HepG2 (cell line): ENCODE measurements around the gene MNT. TPM values are rescaled to one million over a fixed set of nuclear protein-coding genes. Genes with fewer than 3 reads are reported as not detected.

Experiments
- ATAC-seq: fragments of 200-7000 bp; cut with Tn5 transposase; 3 replicates; pipeline ENCODE4 v1.9.1; 2020; ENCODE audit warnings: mild to moderate bottlenecking, moderate library complexity
- BruUV-seq: library from RNA; stranded (reverse); fragments of 400-500 nt; replicated peaks from 2 replicates; lab custom pipeline; 2021; lab: Mats Ljungman, UMichigan
- CTCF ChIA-PET: fragments of 300-600 bp; formaldehyde crosslinking; extraction: SDS; loops from one replicate; lab custom pipeline; 2021; ENCODE audit warnings: low total read pairs, inconsistent platforms, low intra/inter-chr PET ratio; lab: Yijun Ruan, JAX
- POLR2A ChIA-PET: fragments of 350-600 bp; sonication (Branson Sonifier 250); formaldehyde crosslinking; loops from one replicate; lab custom pipeline; 2020; ENCODE audit warnings: antibody characterized with exemption, inconsistent platforms; lab: Yijun Ruan, JAX
- DNase-seq: peaks from one replicate; pipeline ENCODE4 v3.0.0-alpha.2; 2015; ENCODE audit warnings: low spot score
- FAIRE-seq: peaks from 3 replicates; lab custom pipeline; 2011; peaks lifted over from hg19 to GRCh38; lab: Jason Lieb, UNC
- H2AFZ ChIP-seq: one replicate; pipeline ENCODE4 v1.6.1; 2011; ENCODE audit warnings: low read length, inconsistent platforms
- H3K27ac ChIP-seq: fragments of 300-600 bp; 3 replicates; pipeline ENCODE4 v1.8.0; 2011; ENCODE audit warnings: mixed run types, mild to moderate bottlenecking, mixed read lengths, low read length, inconsistent platforms; ENCODE audit not compliant: insufficient read depth; ENCODE audit errors: extremely low read length
- H3K27me3 ChIP-seq, 2 experiments: fragments of 200-600 bp in 1 of 2; 2 replicates in 1 of 2; 3 replicates in 1 of 2; pipeline versions ENCODE4 v1.6.0 to v1.8.0; 2011; ENCODE audit warnings: low read length in 2 of 2, mild to moderate bottlenecking in 2 of 2, moderate library complexity in 2 of 2, inconsistent platforms in 1 of 2; ENCODE audit not compliant: insufficient read depth in 2 of 2, control insufficient read depth in 1 of 2
- H3K36me3 ChIP-seq, 2 experiments: fragments of 200-600 bp in 1 of 2; replicated peaks in 1 of 2; 2 replicates in 1 of 2; 3 replicates in 1 of 2; pipeline versions ENCODE4 v1.5.1 to v1.8.0; 2011; ENCODE audit warnings: low read length in 2 of 2, inconsistent platforms in 1 of 2; ENCODE audit not compliant: insufficient read depth in 2 of 2, control insufficient read depth in 1 of 2
- H3K4me1 ChIP-seq: 2 replicates; pipeline ENCODE4 v1.5.1; 2012; ENCODE audit warnings: low read length, inconsistent platforms; ENCODE audit not compliant: insufficient read depth
- H3K4me2 ChIP-seq: 2 replicates; pipeline ENCODE4 v1.6.0; 2011; ENCODE audit warnings: low read depth, low read length, inconsistent platforms
- H3K4me3 ChIP-seq, 3 experiments: fragments of 200-600 bp in 1 of 3; sonication (generic), shearing (Covaris generic) in 1 of 3; replicated peaks in 1 of 3; 2 replicates each; pipeline ENCODE4 v1.5.1; 2011 to 2016; ENCODE audit warnings: low read length in 3 of 3, inconsistent platforms in 2 of 3, low read depth in 2 of 3, mild to moderate bottlenecking in 2 of 3, control low read depth in 1 of 3, mixed read lengths in 1 of 3; ENCODE audit not compliant: insufficient read depth in 1 of 3
- H3K79me2 ChIP-seq: one replicate; pipeline ENCODE4 v1.6.1; 2011; ENCODE audit warnings: low read length, inconsistent platforms; ENCODE audit not compliant: insufficient read depth
- H3K9ac ChIP-seq: 2 replicates; pipeline ENCODE4 v1.6.0; 2011; ENCODE audit warnings: mild to moderate bottlenecking, low read depth, low read length, inconsistent platforms; ENCODE audit not compliant: insufficient read depth
- H3K9me3 ChIP-seq: 2 replicates; pipeline ENCODE4 v1.5.1; 2012; ENCODE audit warnings: mild to moderate bottlenecking, low read length
- H4K20me1 ChIP-seq: 2 replicates; pipeline ENCODE4 v1.6.0; 2011; ENCODE audit warnings: inconsistent platforms, mild to moderate bottlenecking, low read length, moderate library complexity; ENCODE audit not compliant: insufficient read depth
- CHD4 ChIP-seq: fragments of 200-600 bp; sonication (generic); IDR thresholded peaks from 2 replicates; pipeline ENCODE4 v1.7.0; 2017; ENCODE audit warnings: mild to moderate bottlenecking, low read length, borderline replicate concordance
- ETS1 ChIP-seq: sonication (generic); formaldehyde crosslinking; IDR thresholded peaks from 2 replicates; pipeline ENCODE4 v1.4.0; 2020; ENCODE audit warnings: missing genetic modification reagents
- HNRNPLL ChIP-seq: fragments of 200-400 bp; formaldehyde crosslinking; IDR thresholded peaks from 2 replicates; pipeline ENCODE4 v1.6.1; 2017; ENCODE audit warnings: mild to moderate bottlenecking, low read depth, low read length; ENCODE audit not compliant: poor library complexity, severe bottlenecking
- SOX6 ChIP-seq, 2 experiments: fragments of 450-650 bp in 1 of 2; sonication (generic) in 1 of 2; formaldehyde crosslinking in 1 of 2; IDR thresholded peaks; 2 replicates each; pipeline versions ENCODE4 v1.4.0 to v1.6.1; 2017 to 2020; ENCODE audit warnings: antibody characterized with exemption in 1 of 2, mild to moderate bottlenecking in 1 of 2, missing genetic modification reagents in 1 of 2
- ZFP90 ChIP-seq: sonication (generic); formaldehyde crosslinking; IDR thresholded peaks from 2 replicates; pipeline ENCODE4 v1.8.0; 2022; ENCODE audit warnings: missing genetic modification reagents, mild to moderate bottlenecking, inconsistent platforms, borderline replicate concordance
- ZNF18 ChIP-seq: sonication (generic); formaldehyde crosslinking; IDR thresholded peaks from 2 replicates; pipeline ENCODE4 v1.8.0; 2022; ENCODE audit warnings: mild to moderate bottlenecking, missing genetic modification reagents; ENCODE audit not compliant: insufficient replicate concordance
- ZNF770 ChIP-seq: sonication (generic); formaldehyde crosslinking; IDR thresholded peaks from 2 replicates; pipeline ENCODE4 v1.5.0; 2020; ENCODE audit warnings: mild to moderate bottlenecking, missing genetic modification reagents
- ZNF816 ChIP-seq: sonication (generic); formaldehyde crosslinking; IDR thresholded peaks from 2 replicates; pipeline ENCODE4 v1.8.0; 2022; ENCODE audit warnings: missing genetic modification reagents, mild to moderate bottlenecking, borderline replicate concordance
- ZNF891 ChIP-seq: sonication (generic); formaldehyde crosslinking; IDR thresholded peaks from 2 replicates; pipeline ENCODE4 v1.5.0; 2020; ENCODE audit warnings: mild to moderate bottlenecking, missing genetic modification reagents
- WGBS: methylation state at CpG from one replicate; pipeline ENCODE4 v1.1.6; 2017; ENCODE audit warnings: low lambda C conversion rate; 5-methylcytosine and 5-hydroxymethylcytosine counted together
- in situ Hi-C: cut with HindIII; loops from 2 replicates; pipeline ENCODE4 v1.10.0; 2017; ENCODE audit warnings: low pct_unique_long_range_greater_than_20kb; ENCODE audit not compliant: extremely low pct_ligation_motif_present
- intact Hi-C: fragments of 100-400 bp; cut with micrococcal nuclease; formaldehyde crosslinking; loops from one replicate; pipeline ENCODE4 v1.10.0; 2022; ENCODE audit not compliant: unreplicated experiment
- polyA plus RNA-seq, 8 experiments: library from polyadenylated mRNA; depleted of rRNA in 3 of 8; stranded (reverse) in 7 of 8; unstranded in 1 of 8; fragments of >200 nt; fragmentation: Illumina TruSeq in 4 of 8; extraction: Trizol in 4 of 8; gene quantifications; 2 replicates each; pipeline versions ENCODE4 v1.2.1 to v1.2.3, GENCODE V29; 2011 to 2016; ENCODE audit warnings: low read depth in 4 of 8, missing spikeins in 1 of 8, mixed read lengths in 1 of 8; ENCODE audit not compliant: insufficient read depth in 1 of 8
- total RNA-seq, 5 experiments: library from RNA; depleted of rRNA; stranded (reverse); fragments of >200 nt; fragmentation: Illumina TruSeq; extraction: Trizol; gene quantifications; 2 replicates each; pipeline ENCODE4 v1.2.3, GENCODE V29; 2016; ENCODE audit warnings: low read depth in 1 of 5
- TF ChIP-seq, protein P1 (sequence below): IDR thresholded peaks from 2 replicates; pipeline ENCODE4 v1.6.1; 2012; ENCODE audit warnings: low read length, improper control_type of control experiment
- TF ChIP-seq, protein P2 (sequence below): sonication (generic); formaldehyde crosslinking; IDR thresholded peaks from 2 replicates; pipeline ENCODE4 v1.4.0; 2020; ENCODE audit warnings: mild to moderate bottlenecking, missing genetic modification reagents

MNT gene
- total and polyA plus RNA-seq, 2 of the 13 experiments (the other 11 are each of a cell fraction or from before 2014, with no cell fraction given): 2.1 to 3.5 TPM

GRCh38 chr17:2336852-2337543, 63.9 kb downstream of the MNT start, which contains the start of gene SGSM2:
TSS of gene SGSM2 (plus strand) at chr17:2337501. CDS start at chr17:2337689, 188 bp downstream.
- ATAC-seq (peak; percentile 70), DNase-seq (peak; percentile 42), FAIRE-seq (no peak)
- intact Hi-C loops: loop anchor here (5.0 kb wide), 1 partner anchor 65 kb away; the partner anchor contains the start of gene MNT
- CTCF ChIA-PET: interaction anchor here (1.6 kb wide), 1 partner anchor 16 kb away, joined by 5 read pairs; no protein-coding TSS in a partner anchor
- Histone ChIP-seq H3K4me3 (peak within 1 kb of the TSS; percentile 67 to 100 (median 99)), H3K9ac (peak within 1 kb of the TSS; percentile 96), H3K79me2 (peaks cover 42% of the 10 kb centered on the region), H3K4me1 (peaks cover 35% of the 10 kb centered on the region), H3K36me3 (peaks cover 18 to 29% of the 10 kb centered on the region in 2 experiments), H3K27me3 (no peaks in the 10 kb centered on the region; a peak in 1 of 5 replicates), H3K9me3 (no peaks in the 10 kb centered on the region), H2AFZ (no peak within 1 kb of the TSS), H3K4me2 (peak within 1 kb of the TSS; percentile 96), H4K20me1 (no peaks in the 10 kb centered on the region), H3K27ac (peak within 1 kb of the TSS; percentile 77)
- in situ Hi-C loops: no loop called here
- BruUV-seq: TSS peak; percentile 52
- POLR2A ChIA-PET: interaction anchor here (0.8 to 2.1 kb wide), 20 partner anchors 9 to 620 kb away, joined by 3 to 23 read pairs (median 5); partner anchors contain the start of genes SMG6 and SRR
- 1% methylated on average over 22 of the region's 77 CpGs for WGBS
- TF ChIP-seq ZNF18 (CRISPR knock-in tag): no peak
- TF ChIP-seq ZNF891 (CRISPR knock-in tag): no peak
- TF ChIP-seq, protein P1, sequence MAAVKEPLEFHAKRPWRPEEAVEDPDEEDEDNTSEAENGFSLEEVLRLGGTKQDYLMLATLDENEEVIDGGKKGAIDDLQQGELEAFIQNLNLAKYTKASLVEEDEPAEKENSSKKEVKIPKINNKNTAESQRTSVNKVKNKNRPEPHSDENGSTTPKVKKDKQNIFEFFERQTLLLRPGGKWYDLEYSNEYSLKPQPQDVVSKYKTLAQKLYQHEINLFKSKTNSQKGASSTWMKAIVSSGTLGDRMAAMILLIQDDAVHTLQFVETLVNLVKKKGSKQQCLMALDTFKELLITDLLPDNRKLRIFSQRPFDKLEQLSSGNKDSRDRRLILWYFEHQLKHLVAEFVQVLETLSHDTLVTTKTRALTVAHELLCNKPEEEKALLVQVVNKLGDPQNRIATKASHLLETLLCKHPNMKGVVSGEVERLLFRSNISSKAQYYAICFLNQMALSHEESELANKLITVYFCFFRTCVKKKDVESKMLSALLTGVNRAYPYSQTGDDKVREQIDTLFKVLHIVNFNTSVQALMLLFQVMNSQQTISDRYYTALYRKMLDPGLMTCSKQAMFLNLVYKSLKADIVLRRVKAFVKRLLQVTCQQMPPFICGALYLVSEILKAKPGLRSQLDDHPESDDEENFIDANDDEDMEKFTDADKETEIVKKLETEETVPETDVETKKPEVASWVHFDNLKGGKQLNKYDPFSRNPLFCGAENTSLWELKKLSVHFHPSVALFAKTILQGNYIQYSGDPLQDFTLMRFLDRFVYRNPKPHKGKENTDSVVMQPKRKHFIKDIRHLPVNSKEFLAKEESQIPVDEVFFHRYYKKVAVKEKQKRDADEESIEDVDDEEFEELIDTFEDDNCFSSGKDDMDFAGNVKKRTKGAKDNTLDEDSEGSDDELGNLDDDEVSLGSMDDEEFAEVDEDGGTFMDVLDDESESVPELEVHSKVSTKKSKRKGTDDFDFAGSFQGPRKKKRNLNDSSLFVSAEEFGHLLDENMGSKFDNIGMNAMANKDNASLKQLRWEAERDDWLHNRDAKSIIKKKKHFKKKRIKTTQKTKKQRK: no peak
- TF ChIP-seq ETS1 (CRISPR knock-in tag): 0 out of 2 replicates have a peak, but pooled peaks have one; percentile 22
- TF ChIP-seq ZFP90: no peak
- no peak for TF ChIP-seq HNRNPLL
- no peak for TF ChIP-seq ZNF770
- TF ChIP-seq SOX6 (IDR thresholded peaks at IDR 0.05): no peak
- no peak for TF ChIP-seq SOX6 (CRISPR knock-in tag; IDR thresholded peaks at IDR 0.05)
- no peak for TF ChIP-seq ZNF816 (CRISPR knock-in tag)
- TF ChIP-seq, protein P2, sequence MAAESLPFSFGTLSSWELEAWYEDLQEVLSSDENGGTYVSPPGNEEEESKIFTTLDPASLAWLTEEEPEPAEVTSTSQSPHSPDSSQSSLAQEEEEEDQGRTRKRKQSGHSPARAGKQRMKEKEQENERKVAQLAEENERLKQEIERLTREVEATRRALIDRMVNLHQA: no peak
- no peak for TF ChIP-seq CHD4
